Central memory CD8-positive, alpha-beta T cell (primary cell): Measurements from ENCODE around the gene MICU1.
A peak's percentile ranks its signal among the peaks of the same experiment; 100 is the strongest.

Source experiments
- ATAC-seq: fragments of 150-1000 bp; cut with Tn5 transposase; replicated peaks from 2 replicates; pipeline ENCODE4 v1.10.0; 2022; ENCODE audit warnings: mild to moderate bottlenecking, moderate FRiP score, moderate number of reproducible peaks; ENCODE audit not compliant: poor library complexity, severe bottlenecking; ENCODE audit errors: extremely low read depth
- DNase-seq, 2 donors: peaks; one replicate each; pipeline ENCODE4 v3.0.0; 2021; ENCODE audit warnings: low spot score in 2 of 2
- H3K27ac Mint-ChIP-seq: one replicate; pipeline ENCODE4 v1.8.0; 2022; ENCODE audit warnings: low read depth, mild to moderate bottlenecking, moderate library complexity, mixed read lengths
- H3K27me3 Mint-ChIP-seq: one replicate; pipeline ENCODE4 v1.8.0; 2022; ENCODE audit warnings: mixed read lengths
- H3K36me3 Mint-ChIP-seq: one replicate; pipeline ENCODE4 v1.8.0; 2022; ENCODE audit warnings: mild to moderate bottlenecking, moderate library complexity, mixed read lengths; ENCODE audit not compliant: insufficient read depth
- H3K4me1 Mint-ChIP-seq: one replicate; pipeline ENCODE4 v1.8.0; 2022; ENCODE audit warnings: mixed read lengths
- H3K4me3 Mint-ChIP-seq: one replicate; pipeline ENCODE4 v1.8.0; 2022; ENCODE audit warnings: mild to moderate bottlenecking, moderate library complexity, mixed read lengths
- H3K9me3 Mint-ChIP-seq: one replicate; pipeline ENCODE4 v1.8.0; 2022; ENCODE audit warnings: mixed read lengths

The MICU1 gene

GRCh38 chr10:72319416-72320254, 306.2 kb downstream of the MICU1 start:
- DNase-seq (peak; percentile 79 to 83), ATAC-seq (peak; percentile 77)
- peak overlapping the region; percentile 95 for H3K27ac Mint-ChIP-seq
- H3K36me3 Mint-ChIP-seq = peaks cover 8% of the 10 kb centered on the region
- H3K9me3 Mint-ChIP-seq = no peaks in the 10 kb centered on the region
- peaks cover 51% of the 10 kb centered on the region for H3K4me1 Mint-ChIP-seq
- H3K4me3 Mint-ChIP-seq = peak overlapping the region; percentile 63
- H3K27me3 Mint-ChIP-seq = no peaks in the 10 kb centered on the region

GRCh38 chr10:72318418-72319262, 307.2 kb downstream of the MICU1 start:
- Mint-ChIP-seq H3K4me1 (peaks cover 51% of the 10 kb centered on the region), H3K27ac (peak overlapping the region; percentile 95), H3K9me3 (no peaks in the 10 kb centered on the region), H3K27me3 (no peaks in the 10 kb centered on the region), H3K4me3 (peak overlapping the region; percentile 63), H3K36me3 (peaks cover 8% of the 10 kb centered on the region)
- DNase-seq (no peak), ATAC-seq (no peak)
